GM19463 (cell line): Measurements from ENCODE around the gene CES3.
A peak's percentile ranks its signal among the peaks of the same experiment; 100 is the strongest.

Experiments
- ATAC-seq: cut with Tn5 transposase; IDR thresholded peaks from one replicate; pipeline ENCODE4 v1.9.1; 2021; ENCODE audit warnings: mild to moderate bottlenecking, moderate library complexity; ENCODE audit not compliant: unreplicated experiment

CES3 gene

GRCh38 chr16:67000384-67001351, 39.6 kb downstream of the CES3 start:
- ATAC-seq: no peak

- no peak for ATAC-seq
These were observed 40.7 kb downstream of the CES3 start for GRCh38 chr16:67001726-67002125.

- no peak for ATAC-seq
These were observed 46.0 kb downstream of the CES3 start for GRCh38 chr16:67006930-67007658.

GRCh38 chr16:67009158-67009557, 48.1 kb downstream of the CES3 start:
- ATAC-seq: no peak

- ATAC-seq: no peak
These were observed 50.2 kb downstream of the CES3 start for GRCh38 chr16:67011274-67011673.

- no peak for ATAC-seq
These were observed 52.3 kb downstream of the CES3 start for GRCh38 chr16:67013233-67013822.

GRCh38 chr16:67013823-67014633, 53.0 kb downstream of the CES3 start:
- ATAC-seq: peak; percentile 54

GRCh38 chr16:67014634-67015312, 53.7 kb downstream of the CES3 start:
- no peak for ATAC-seq

GRCh38 chr16:67015313-67015731, 54.3 kb downstream of the CES3 start:
- ATAC-seq: no peak

GRCh38 chr16:67016143-67016542, 55.1 kb downstream of the CES3 start:
- no peak for ATAC-seq

GRCh38 chr16:67016681-67017420, 55.8 kb downstream of the CES3 start:
- no peak for ATAC-seq

- no peak for ATAC-seq
These were observed 56.3 kb downstream of the CES3 start for GRCh38 chr16:67017421-67017750.

GRCh38 chr16:67017810-67018488, 56.9 kb downstream of the CES3 start:
- ATAC-seq: peak; percentile 72

GRCh38 chr16:67019171-67019570, 58.1 kb downstream of the CES3 start:
- no peak for ATAC-seq

GRCh38 chr16:67021321-67021720, 60.3 kb downstream of the CES3 start:
- no peak for ATAC-seq

GRCh38 chr16:67022531-67023214, 61.6 kb downstream of the CES3 start:
- ATAC-seq: no peak

GRCh38 chr16:67023689-67024088, 62.6 kb downstream of the CES3 start:
- no peak for ATAC-seq
